T-helper 22 cell (primary cell): ENCODE measurements around the gene USP15.
"Not testable (repeated sequence)": the region's sequence is repeated elsewhere in the genome, so short reads cannot be mapped to it uniquely, and the experiment has no call there.

ENCODE experiments used
- DNase-seq: peaks from one replicate; pipeline ENCODE4 v3.0.0-alpha.2; 2020; ENCODE audit warnings: low read depth

The USP15 gene

GRCh38 chr12:62372134-62372533 is 111.9 kb downstream of the USP15 start:
- no peak for DNase-seq

- DNase-seq = no peak
Observed at GRCh38 chr12:62372825-62373224, 112.6 kb downstream of the USP15 start.

- DNase-seq = no peak
Observed at GRCh38 chr12:62375603-62376002, 115.4 kb downstream of the USP15 start.

GRCh38 chr12:62379026-62379722 is 119.0 kb downstream of the USP15 start:
- no peak for DNase-seq

GRCh38 chr12:62379723-62380045 is 119.5 kb downstream of the USP15 start:
- DNase-seq = no peak

- no peak for DNase-seq
Observed at GRCh38 chr12:62382526-62382925, 122.3 kb downstream of the USP15 start.

- no peak for DNase-seq
Observed at GRCh38 chr12:62396750-62397149, 136.5 kb downstream of the USP15 start.

- no peak for DNase-seq
Observed at GRCh38 chr12:62400135-62400534, 139.9 kb downstream of the USP15 start.

GRCh38 chr12:62401631-62402030 is 141.4 kb downstream of the USP15 start:
- DNase-seq = no peak

- DNase-seq = no peak
Observed at GRCh38 chr12:62403031-62403430, 142.8 kb downstream of the USP15 start.

GRCh38 chr12:62407587-62407986 is 147.4 kb downstream of the USP15 start:
- DNase-seq = no peak

GRCh38 chr12:62409068-62409467 is 148.9 kb downstream of the USP15 start:
- DNase-seq = no peak

GRCh38 chr12:62414180-62414579 is 154.0 kb downstream of the USP15 start:
- no peak for DNase-seq

GRCh38 chr12:62426089-62426488 is 165.9 kb downstream of the USP15 start:
- DNase-seq = no peak

- no peak for DNase-seq
Observed at GRCh38 chr12:62429457-62429856, 169.3 kb downstream of the USP15 start.

GRCh38 chr12:62434494-62435302 is 174.5 kb downstream of the USP15 start:
- no peak for DNase-seq

GRCh38 chr12:62435303-62436163 is 175.3 kb downstream of the USP15 start:
- no peak for DNase-seq

- DNase-seq = no peak
Observed at GRCh38 chr12:62436164-62436503, 175.9 kb downstream of the USP15 start.

GRCh38 chr12:62438098-62438692 is 178.0 kb downstream of the USP15 start:
- no peak for DNase-seq

GRCh38 chr12:62446754-62447452 is 186.7 kb downstream of the USP15 start:
- DNase-seq = no peak

- DNase-seq = no peak
Observed at GRCh38 chr12:62448436-62448835, 188.2 kb downstream of the USP15 start.

- DNase-seq = not testable (repeated sequence)
Observed at GRCh38 chr12:62455429-62455828, 195.2 kb downstream of the USP15 start.
